C4-2B (cell line): Measurements from ENCODE around the gene PKHD1.

Experiments
- CTCF ChIP-seq: fragments of 450-650 bp; conservative IDR thresholded peaks from 2 replicates; pipeline ENCODE4 v1.5.1; 2017; ENCODE audit warnings: mild to moderate bottlenecking
- ZFX ChIP-seq: fragments of 450-650 bp; IDR thresholded peaks from 2 replicates; pipeline ENCODE4 v1.6.1; 2017

GRCh38 chr6:51968265-51968664 lies 119.1 kb downstream of the PKHD1 start:
- TF ChIP-seq CTCF, result no peak
- no peak for TF ChIP-seq ZFX
